BE2C (cell line): Measurements from ENCODE around the gene RSPH6A.
A peak's percentile ranks its signal among the peaks of the same experiment; 100 is the strongest.

Experiments
- DNase-seq: peaks from one replicate; pipeline ENCODE4 v3.0.0-alpha.2; 2020
- H3K27me3 ChIP-seq: fragments of 250-450 bp; sonication (Bioruptor Pico); 2 replicates; pipeline ENCODE4 v1.5.1; 2020; ENCODE audit warnings: mild to moderate bottlenecking
- H3K36me3 ChIP-seq: fragments of 250-450 bp; sonication (Bioruptor Pico); 2 replicates; pipeline ENCODE4 v1.5.1; 2020; ENCODE audit warnings: mild to moderate bottlenecking
- H3K4me1 ChIP-seq: fragments of 250-450 bp; sonication (Bioruptor Pico); 2 replicates; pipeline ENCODE4 v1.5.1; 2020
- H3K4me3 ChIP-seq: 2 replicates; pipeline ENCODE4 v1.5.1; 2011; ENCODE audit warnings: low read depth, low read length
- H3K9me3 ChIP-seq: fragments of 250-450 bp; sonication (Bioruptor Pico); 2 replicates; pipeline ENCODE4 v1.5.1; 2020
- TF ChIP-seq, protein P1 (sequence below): IDR thresholded peaks from 2 replicates; pipeline ENCODE4 v1.5.1; 2012; ENCODE audit warnings: mild to moderate bottlenecking, low read depth, low read length

RSPH6A gene

GRCh38 chr19:45771311-45771933 lies 43.7 kb downstream of the RSPH6A start:
- peaks cover 20% of the 10 kb centered on the region for H3K27me3 ChIP-seq
- TF ChIP-seq, protein P1, sequence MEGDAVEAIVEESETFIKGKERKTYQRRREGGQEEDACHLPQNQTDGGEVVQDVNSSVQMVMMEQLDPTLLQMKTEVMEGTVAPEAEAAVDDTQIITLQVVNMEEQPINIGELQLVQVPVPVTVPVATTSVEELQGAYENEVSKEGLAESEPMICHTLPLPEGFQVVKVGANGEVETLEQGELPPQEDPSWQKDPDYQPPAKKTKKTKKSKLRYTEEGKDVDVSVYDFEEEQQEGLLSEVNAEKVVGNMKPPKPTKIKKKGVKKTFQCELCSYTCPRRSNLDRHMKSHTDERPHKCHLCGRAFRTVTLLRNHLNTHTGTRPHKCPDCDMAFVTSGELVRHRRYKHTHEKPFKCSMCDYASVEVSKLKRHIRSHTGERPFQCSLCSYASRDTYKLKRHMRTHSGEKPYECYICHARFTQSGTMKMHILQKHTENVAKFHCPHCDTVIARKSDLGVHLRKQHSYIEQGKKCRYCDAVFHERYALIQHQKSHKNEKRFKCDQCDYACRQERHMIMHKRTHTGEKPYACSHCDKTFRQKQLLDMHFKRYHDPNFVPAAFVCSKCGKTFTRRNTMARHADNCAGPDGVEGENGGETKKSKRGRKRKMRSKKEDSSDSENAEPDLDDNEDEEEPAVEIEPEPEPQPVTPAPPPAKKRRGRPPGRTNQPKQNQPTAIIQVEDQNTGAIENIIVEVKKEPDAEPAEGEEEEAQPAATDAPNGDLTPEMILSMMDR = no peak
- H3K9me3 ChIP-seq = no peaks in the 10 kb centered on the region
- H3K4me1 ChIP-seq = peaks cover 8% of the 10 kb centered on the region
- no peak for DNase-seq
- H3K4me3 ChIP-seq = no peak overlapping the region; the same call in 1 of the 2 replicates
- H3K36me3 ChIP-seq = no peaks in the 10 kb centered on the region

GRCh38 chr19:45770192-45771101 lies 44.7 kb downstream of the RSPH6A start:
- TF ChIP-seq, protein P1 = peak; percentile 80
- DNase-seq = peak; percentile 99
- no peaks in the 10 kb centered on the region for H3K36me3 ChIP-seq
- peak overlapping the region; percentile 66 for H3K4me3 ChIP-seq
- H3K4me1 ChIP-seq = peaks cover 8% of the 10 kb centered on the region
- H3K9me3 ChIP-seq = no peaks in the 10 kb centered on the region
- H3K27me3 ChIP-seq = peaks cover 22% of the 10 kb centered on the region

- Histone ChIP-seq H3K9me3 (no peaks in the 10 kb centered on the region), H3K27me3 (peaks cover 22% of the 10 kb centered on the region), H3K36me3 (no peaks in the 10 kb centered on the region), H3K4me1 (peaks cover 8% of the 10 kb centered on the region), H3K4me3 (peak overlapping the region; percentile 66)
- DNase-seq = no peak
- TF ChIP-seq, protein P1 = no peak
These were observed 45.3 kb downstream of the RSPH6A start for GRCh38 chr19:45769821-45770191.

GRCh38 chr19:45768984-45769782 lies 45.9 kb downstream of the RSPH6A start, which contains the start of gene SIX5:
SIX5 (minus strand) TSS chr19:45769252; CDS start chr19:45768844, 408 bp downstream.
- H3K4me1 ChIP-seq = peaks cover 8% of the 10 kb centered on the region
- TF ChIP-seq, protein P1 = no peak
- peak within 1 kb of the TSS; percentile 70 for H3K4me3 ChIP-seq
- H3K9me3 ChIP-seq = no peaks in the 10 kb centered on the region
- H3K36me3 ChIP-seq = no peaks in the 10 kb centered on the region
- DNase-seq = peak; percentile 99
- peaks cover 22% of the 10 kb centered on the region for H3K27me3 ChIP-seq

DNA sequence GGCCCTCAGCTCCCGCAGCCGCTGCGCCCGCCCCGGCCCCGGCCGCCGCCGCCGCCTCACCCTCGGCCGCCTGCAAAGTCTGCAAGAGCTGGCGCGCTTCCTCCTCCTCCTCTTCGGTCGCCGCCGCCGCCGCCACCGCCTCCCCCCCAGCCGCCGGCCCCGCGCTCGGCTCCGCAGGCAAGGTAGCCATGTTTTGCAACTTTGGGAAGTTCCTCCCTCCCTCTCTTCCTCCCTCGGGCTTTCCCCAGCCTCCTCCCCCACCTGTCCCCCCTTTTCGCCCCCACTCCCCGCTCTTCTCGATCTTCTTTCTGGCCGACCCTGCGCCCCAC lies 46.5 kb downstream of the RSPH6A start:
- H3K9me3 ChIP-seq = no peaks in the 10 kb centered on the region
- TF ChIP-seq, protein P1 = no peak
- H3K4me3 ChIP-seq = peak overlapping the region; percentile 70
- H3K27me3 ChIP-seq = peaks cover 22% of the 10 kb centered on the region
- DNase-seq = no peak
- H3K36me3 ChIP-seq = no peaks in the 10 kb centered on the region
- peaks cover 8% of the 10 kb centered on the region for H3K4me1 ChIP-seq
